Measurements from ENCODE around the gene SUFU.

Gene SUFU

DNA sequence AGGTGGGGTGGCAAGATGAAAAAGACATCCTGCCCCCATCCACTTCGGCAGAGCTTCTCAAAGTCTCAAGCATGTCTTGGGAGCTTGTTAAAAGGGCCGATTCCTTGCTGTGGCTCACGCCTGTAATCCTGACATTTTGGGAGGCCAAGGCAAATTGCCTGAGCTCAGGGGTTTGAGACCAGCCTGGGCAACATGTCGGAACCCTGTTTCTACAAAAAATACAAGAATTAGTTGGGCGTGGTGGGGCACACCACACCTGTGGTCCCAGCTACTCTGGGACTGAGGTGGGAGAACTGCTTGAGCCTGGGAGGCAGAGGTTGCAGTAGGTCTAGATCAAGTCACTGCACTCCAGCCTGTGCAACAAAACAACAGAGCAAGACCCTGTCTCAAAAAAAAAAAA is 155.0 kb downstream of the SUFU start:
- Histone ChIP-seq H3K27ac (ENCODE audit: low read length, poor library complexity, severe bottlenecking) (no peak overlapping the region), H3K4me2 (ENCODE audit: low read length, poor library complexity, severe bottlenecking) (no peak overlapping the region), H2AFZ (ENCODE audit: low read depth, low read length) (no peak overlapping the region), H4K8ac (ENCODE audit: low read length) (no peak overlapping the region), H4K91ac (ENCODE audit: low read length) (no peak overlapping the region), H3K4me3 (ENCODE audit: insufficient read depth in 1 of 2, low read depth in 1 of 2, low read length in 2 of 2) (no peak overlapping the region), H3K9me3 (ENCODE audit: control insufficient read depth, low read length) (no peaks in the 10 kb centered on the region), H2BK12ac (ENCODE audit: low read length in 2 of 2) (no peak overlapping the region), H3K14ac (ENCODE audit: low read length in 2 of 2) (no peak overlapping the region), H3K4ac (ENCODE audit: low read depth in 1 of 2, low read length in 2 of 2) (no peak overlapping the region), H3K9ac (ENCODE audit: low read length) (no peak overlapping the region), H3K27me3 (ENCODE audit: control insufficient read depth in 1 of 2, insufficient read depth in 1 of 2, low read length in 2 of 2) (no peaks in the 10 kb centered on the region), H2BK15ac (ENCODE audit: low read depth, poor library complexity, severe bottlenecking) (no peak overlapping the region), H3K23ac (ENCODE audit: low read length in 2 of 2) (no peak overlapping the region), H3K4me1 (ENCODE audit: control insufficient read depth, insufficient read depth, low read depth, low read length) (peaks cover 27% of the 10 kb centered on the region), H3K36me3 (ENCODE audit: control insufficient read depth in 1 of 2, insufficient read depth in 2 of 2, low read depth in 1 of 2, low read length in 2 of 2) (peaks cover 50 to 53% of the 10 kb centered on the region in 2 experiments), H3K79me1 (replicated peaks; ENCODE audit: low read length, poor library complexity, severe bottlenecking) (peaks cover 29% of the 10 kb centered on the region), H3K18ac (ENCODE audit: low read depth in 1 of 2, low read length in 2 of 2) (no peak overlapping the region), H2BK120ac (ENCODE audit: low read depth, low read length) (no peak overlapping the region), H2BK5ac (ENCODE audit: low read depth, low read length, poor library complexity, severe bottlenecking) (no peak overlapping the region), H2AK5ac (ENCODE audit: low read length, severe bottlenecking) (no peak overlapping the region)
- no peak for DNase-seq
- WGBS: 99% methylated on average over 5 of the region's 5 CpGs

DNA sequence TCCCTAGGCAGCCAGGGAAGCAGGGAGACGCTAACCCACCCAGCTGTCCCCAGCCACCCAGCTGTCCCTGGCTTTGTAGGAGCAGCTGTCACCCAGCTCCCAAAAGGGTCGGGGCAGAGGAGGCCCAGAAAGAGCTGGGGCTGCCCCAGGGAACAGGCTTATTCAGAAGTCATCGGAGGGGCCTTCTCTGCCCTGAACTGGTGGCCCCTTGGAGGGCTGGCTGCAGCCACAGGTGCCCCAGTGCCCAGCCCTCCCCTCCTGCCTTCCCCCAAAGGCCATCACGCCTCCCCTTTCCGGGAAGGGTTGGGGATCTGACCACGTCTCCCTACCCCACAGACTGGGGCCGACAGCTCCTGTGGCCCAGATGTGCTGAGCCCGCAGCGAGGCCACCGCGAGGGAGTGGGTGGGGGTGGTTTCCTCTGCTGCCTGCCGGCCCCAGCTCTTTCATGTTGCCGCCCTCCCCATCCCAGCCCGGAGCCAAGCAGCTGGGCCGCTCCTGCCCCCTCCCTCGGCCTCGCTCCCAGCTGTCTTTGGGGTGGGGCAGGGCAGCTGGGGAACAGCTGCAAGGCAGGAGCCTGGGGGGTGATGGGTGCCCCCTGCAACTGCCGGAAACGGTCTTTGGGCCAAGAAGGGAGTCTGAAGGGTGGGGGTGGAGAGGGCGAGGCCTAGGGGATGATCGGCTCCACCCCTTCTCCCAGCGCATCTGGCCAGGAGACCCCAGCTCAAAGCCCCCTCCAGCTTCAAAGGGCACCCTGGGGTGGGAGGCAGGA is 157.3 kb downstream of the SUFU start:
- Histone ChIP-seq H3K23ac (ENCODE audit: low read length in 2 of 2) (peak overlapping the region in 1 of 2 experiments; percentile 9), H2AK5ac (ENCODE audit: low read length, severe bottlenecking) (peak overlapping the region; percentile 24), H3K18ac (ENCODE audit: low read depth in 1 of 2, low read length in 2 of 2) (peak overlapping the region; percentile 37 to 58), H3K4ac (ENCODE audit: low read depth in 1 of 2, low read length in 2 of 2) (peak overlapping the region; percentile 35 to 48), H3K4me1 (ENCODE audit: control insufficient read depth, insufficient read depth, low read depth, low read length) (peaks cover 26% of the 10 kb centered on the region), H3K9ac (ENCODE audit: low read length) (peak overlapping the region; percentile 54), H4K91ac (ENCODE audit: low read length) (peak overlapping the region; percentile 83), H3K27me3 (ENCODE audit: control insufficient read depth in 1 of 2, insufficient read depth in 1 of 2, low read length in 2 of 2) (no peaks in the 10 kb centered on the region), H3K27ac (ENCODE audit: low read length, poor library complexity, severe bottlenecking) (no peak overlapping the region), H3K79me1 (replicated peaks; ENCODE audit: low read length, poor library complexity, severe bottlenecking) (peaks cover 18% of the 10 kb centered on the region), H2AFZ (ENCODE audit: low read depth, low read length) (no peak overlapping the region), H4K8ac (ENCODE audit: low read length) (peak overlapping the region; percentile 77), H3K14ac (ENCODE audit: low read length in 2 of 2) (peak overlapping the region in 1 of 2 experiments; percentile 55), H2BK5ac (ENCODE audit: low read depth, low read length, poor library complexity, severe bottlenecking) (no peak overlapping the region), H3K4me3 (ENCODE audit: insufficient read depth in 1 of 2, low read depth in 1 of 2, low read length in 2 of 2) (no peak overlapping the region), H2BK15ac (ENCODE audit: low read depth, poor library complexity, severe bottlenecking) (peak overlapping the region; percentile 90), H3K4me2 (ENCODE audit: low read length, poor library complexity, severe bottlenecking) (peak overlapping the region; percentile 40), H2BK120ac (ENCODE audit: low read depth, low read length) (no peak overlapping the region), H2BK12ac (ENCODE audit: low read length in 2 of 2) (peak overlapping the region in 1 of 2 experiments; percentile 7), H3K9me3 (ENCODE audit: control insufficient read depth, low read length) (no peaks in the 10 kb centered on the region), H3K36me3 (ENCODE audit: control insufficient read depth in 1 of 2, insufficient read depth in 2 of 2, low read depth in 1 of 2, low read length in 2 of 2) (peaks cover 31 to 34% of the 10 kb centered on the region in 2 experiments)
- WGBS: 35% methylated on average over 17 of the region's 22 CpGs
- peak; percentile 65 for DNase-seq

DNA sequence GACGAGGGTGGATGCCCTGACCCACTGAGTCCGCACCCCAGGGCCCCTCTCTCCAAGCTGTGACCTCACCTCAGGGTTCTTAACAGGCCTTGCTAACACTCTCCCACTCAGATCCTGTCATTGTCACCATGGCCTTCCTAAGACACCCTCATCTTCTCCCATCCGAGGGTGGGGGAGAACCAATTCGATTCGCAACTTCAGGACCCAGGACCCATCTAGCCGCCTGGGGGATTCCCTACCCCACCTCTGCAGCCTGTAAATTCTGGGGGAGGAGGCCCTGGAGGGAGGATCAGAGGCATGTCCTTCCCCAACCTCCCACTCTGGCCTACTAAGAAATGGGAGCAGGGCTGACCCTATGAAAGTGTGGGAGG is 157.9 kb downstream of the SUFU start:
- Histone ChIP-seq H3K4me1 (ENCODE audit: control insufficient read depth, insufficient read depth, low read depth, low read length) (peaks cover 27% of the 10 kb centered on the region), H2BK12ac (ENCODE audit: low read length in 2 of 2) (peak overlapping the region in 1 of 2 experiments; percentile 72), H4K8ac (ENCODE audit: low read length) (peak overlapping the region; percentile 77), H3K4me2 (ENCODE audit: low read length, poor library complexity, severe bottlenecking) (no peak overlapping the region), H3K18ac (ENCODE audit: low read depth in 1 of 2, low read length in 2 of 2) (peak overlapping the region in 1 of 2 experiments; percentile 58), H3K36me3 (ENCODE audit: control insufficient read depth in 1 of 2, insufficient read depth in 2 of 2, low read depth in 1 of 2, low read length in 2 of 2) (peaks cover 25 to 28% of the 10 kb centered on the region in 2 experiments), H2AFZ (ENCODE audit: low read depth, low read length) (no peak overlapping the region), H3K14ac (ENCODE audit: low read length in 2 of 2) (no peak overlapping the region), H2AK5ac (ENCODE audit: low read length, severe bottlenecking) (peak overlapping the region; percentile 69), H2BK120ac (ENCODE audit: low read depth, low read length) (no peak overlapping the region), H2BK5ac (ENCODE audit: low read depth, low read length, poor library complexity, severe bottlenecking) (no peak overlapping the region), H3K4ac (ENCODE audit: low read depth in 1 of 2, low read length in 2 of 2) (peak overlapping the region; percentile 17 to 48), H3K4me3 (ENCODE audit: insufficient read depth in 1 of 2, low read depth in 1 of 2, low read length in 2 of 2) (no peak overlapping the region), H3K9ac (ENCODE audit: low read length) (peak overlapping the region; percentile 54), H3K79me1 (replicated peaks; ENCODE audit: low read length, poor library complexity, severe bottlenecking) (peaks cover 15% of the 10 kb centered on the region), H2BK15ac (ENCODE audit: low read depth, poor library complexity, severe bottlenecking) (peak overlapping the region; percentile 88), H4K91ac (ENCODE audit: low read length) (peak overlapping the region; percentile 79), H3K9me3 (ENCODE audit: control insufficient read depth, low read length) (no peaks in the 10 kb centered on the region), H3K27me3 (ENCODE audit: control insufficient read depth in 1 of 2, insufficient read depth in 1 of 2, low read length in 2 of 2) (no peaks in the 10 kb centered on the region), H3K27ac (ENCODE audit: low read length, poor library complexity, severe bottlenecking) (no peak overlapping the region), H3K23ac (ENCODE audit: low read length in 2 of 2) (no peak overlapping the region)
- 70% methylated on average over 4 of the region's 6 CpGs for WGBS
- no peak for DNase-seq

DNA sequence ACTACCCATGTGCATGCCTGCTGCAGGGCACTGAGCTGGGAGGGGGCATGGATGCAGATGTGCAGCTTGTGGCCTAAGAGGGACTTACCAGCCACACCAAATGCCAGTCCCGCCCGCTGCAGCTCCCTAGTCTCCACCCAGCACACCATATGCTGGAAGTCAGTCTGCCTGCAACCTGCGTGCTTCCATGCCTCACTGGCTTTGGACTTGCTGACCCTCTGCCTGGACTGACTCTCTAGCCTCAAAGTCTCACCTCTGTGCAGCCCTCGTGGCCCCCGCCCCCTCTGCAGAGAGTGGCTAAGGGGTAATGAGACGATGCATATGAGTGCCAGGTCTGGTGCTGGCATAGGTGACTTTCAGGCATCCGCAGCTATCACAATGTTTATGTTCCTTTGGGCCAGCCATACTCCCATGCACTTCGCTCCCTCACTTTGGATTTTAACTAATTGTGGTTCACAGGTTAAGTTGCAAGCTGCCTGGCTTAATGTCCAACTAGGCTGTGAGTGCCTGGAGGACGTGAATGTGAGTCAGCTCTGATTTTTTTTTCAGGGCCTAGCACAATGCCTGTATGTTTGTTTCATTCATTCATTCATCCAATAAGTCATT is 162.2 kb downstream of the SUFU start:
- H3K4ac ChIP-seq (ENCODE audit: low read depth in 1 of 2, low read length in 2 of 2): no peak overlapping the region
- no peak overlapping the region for H3K14ac ChIP-seq (ENCODE audit: low read length in 2 of 2)
- WGBS: 94% methylated on average over 9 of the region's 9 CpGs
- no peak overlapping the region for H4K91ac ChIP-seq (ENCODE audit: low read length)
- no peak overlapping the region for H2AK5ac ChIP-seq (ENCODE audit: low read length, severe bottlenecking)
- H2BK120ac ChIP-seq (ENCODE audit: low read depth, low read length): no peak overlapping the region
- peak overlapping the region; percentile 39 for H3K27ac ChIP-seq (ENCODE audit: low read length, poor library complexity, severe bottlenecking)
- H3K9me3 ChIP-seq (ENCODE audit: control insufficient read depth, low read length): no peaks in the 10 kb centered on the region
- no peak overlapping the region for H3K9ac ChIP-seq (ENCODE audit: low read length)
- no peak overlapping the region for H3K4me3 ChIP-seq (ENCODE audit: insufficient read depth in 1 of 2, low read depth in 1 of 2, low read length in 2 of 2)
- no peaks in the 10 kb centered on the region for H3K27me3 ChIP-seq (ENCODE audit: control insufficient read depth in 1 of 2, insufficient read depth in 1 of 2, low read length in 2 of 2)
- peaks cover 36% of the 10 kb centered on the region for H3K4me1 ChIP-seq (ENCODE audit: control insufficient read depth, insufficient read depth, low read depth, low read length)
- no peak overlapping the region for H3K18ac ChIP-seq (ENCODE audit: low read depth in 1 of 2, low read length in 2 of 2)
- H4K8ac ChIP-seq (ENCODE audit: low read length): peak overlapping the region; percentile 10
- no peak overlapping the region for H2AFZ ChIP-seq (ENCODE audit: low read depth, low read length)
- H2BK5ac ChIP-seq (ENCODE audit: low read depth, low read length, poor library complexity, severe bottlenecking): no peak overlapping the region
- H3K4me2 ChIP-seq (ENCODE audit: low read length, poor library complexity, severe bottlenecking): peak overlapping the region; percentile 24
- H3K36me3 ChIP-seq (ENCODE audit: control insufficient read depth in 1 of 2, insufficient read depth in 2 of 2, low read depth in 1 of 2, low read length in 2 of 2): no peaks in the 10 kb centered on the region
- H3K79me1 ChIP-seq (replicated peaks; ENCODE audit: low read length, poor library complexity, severe bottlenecking): no peaks in the 10 kb centered on the region
- H2BK12ac ChIP-seq (ENCODE audit: low read length in 2 of 2): no peak overlapping the region
- H2BK15ac ChIP-seq (ENCODE audit: low read depth, poor library complexity, severe bottlenecking): no peak overlapping the region
- no peak overlapping the region for H3K23ac ChIP-seq (ENCODE audit: low read length in 2 of 2)
- no peak for DNase-seq

All from mesenchymal stem cell (in vitro differentiated cells and primary cell).